Measurements from ENCODE around the gene APLN.

The APLN gene

DNA sequence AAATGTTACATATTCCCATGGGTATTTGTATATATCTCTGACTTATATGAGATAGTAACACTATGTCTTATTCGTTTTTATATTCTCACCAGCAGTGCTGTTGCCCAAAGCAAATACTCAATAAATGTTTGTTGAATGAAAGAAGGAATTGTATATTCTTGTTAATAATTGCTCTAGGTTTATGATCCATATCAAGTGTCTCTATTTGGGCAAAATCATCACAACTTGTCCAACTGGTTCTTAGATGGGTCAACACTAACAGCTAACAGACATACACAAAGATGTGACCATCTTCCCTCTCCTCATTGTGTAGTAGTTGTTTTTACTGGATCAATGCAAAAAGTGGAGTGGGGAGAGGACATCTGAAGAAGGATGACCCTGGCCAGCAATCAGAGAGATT lies 6.6 kb upstream of the APLN start:
- no peak for DNase-seq (ENCODE audit: low read depth in 3 of 3)

DNA sequence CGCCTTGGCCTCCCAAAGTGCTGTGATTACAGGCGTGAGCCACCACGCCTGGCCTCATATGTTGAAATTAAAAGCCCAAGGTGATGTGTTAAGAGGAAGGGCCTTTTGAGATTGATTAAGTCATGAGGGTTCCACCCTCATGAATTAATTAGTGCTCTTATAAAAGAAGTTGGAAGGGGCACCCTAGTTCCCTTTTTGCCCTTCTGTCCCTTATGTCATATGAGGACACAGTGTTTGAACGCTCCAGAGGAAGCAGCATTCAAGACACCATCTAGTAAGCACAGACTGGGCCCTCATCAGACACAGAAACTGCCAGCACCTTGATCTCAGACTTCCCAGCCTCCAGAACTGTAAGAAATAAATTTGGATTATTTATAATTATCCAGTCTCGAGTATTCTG lies 5.1 kb upstream of the APLN start:
- no peak for DNase-seq (ENCODE audit: low read depth in 3 of 3)

DNA sequence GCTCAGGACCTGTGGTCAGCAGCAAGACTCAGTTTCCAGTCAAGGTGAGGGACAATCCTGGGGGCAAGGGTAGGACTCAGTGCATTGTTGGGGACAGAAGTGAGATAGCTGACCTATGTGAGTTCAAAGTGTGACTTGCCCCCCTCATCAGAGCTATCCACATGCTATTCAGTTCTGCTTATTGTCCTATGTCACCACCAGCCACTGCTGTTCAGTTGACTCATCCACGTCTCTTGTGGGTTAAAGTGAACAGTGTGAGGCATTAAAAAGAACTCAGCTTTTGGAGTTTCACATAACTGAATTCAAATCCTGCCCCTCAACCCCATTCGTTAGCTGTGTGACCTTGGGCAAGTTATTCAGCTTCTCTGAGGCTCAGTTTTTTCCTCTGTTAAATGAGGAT lies 4.4 kb upstream of the APLN start:
- no peak for DNase-seq (ENCODE audit: low read depth in 3 of 3)

DNA sequence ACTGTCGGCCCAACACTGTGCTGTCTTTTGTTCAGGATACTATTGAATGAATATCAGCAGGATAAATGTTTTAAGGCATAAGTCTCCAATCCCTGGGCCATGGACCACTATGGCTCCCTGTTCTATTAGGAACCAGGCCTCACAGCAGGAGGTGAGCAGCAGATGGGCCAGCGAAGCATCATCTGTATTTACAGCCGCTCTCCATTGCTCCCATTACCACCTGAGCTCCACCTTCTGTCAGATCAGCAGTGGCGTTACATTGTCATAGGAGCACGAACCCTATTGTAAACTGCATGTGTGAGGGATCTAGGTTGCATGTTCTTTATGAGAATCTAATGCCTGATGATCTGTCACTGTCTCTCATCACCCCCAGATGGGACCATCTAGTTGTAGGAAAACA lies 3.7 kb upstream of the APLN start:
- no peak for DNase-seq (ENCODE audit: low read depth in 3 of 3)

DNA sequence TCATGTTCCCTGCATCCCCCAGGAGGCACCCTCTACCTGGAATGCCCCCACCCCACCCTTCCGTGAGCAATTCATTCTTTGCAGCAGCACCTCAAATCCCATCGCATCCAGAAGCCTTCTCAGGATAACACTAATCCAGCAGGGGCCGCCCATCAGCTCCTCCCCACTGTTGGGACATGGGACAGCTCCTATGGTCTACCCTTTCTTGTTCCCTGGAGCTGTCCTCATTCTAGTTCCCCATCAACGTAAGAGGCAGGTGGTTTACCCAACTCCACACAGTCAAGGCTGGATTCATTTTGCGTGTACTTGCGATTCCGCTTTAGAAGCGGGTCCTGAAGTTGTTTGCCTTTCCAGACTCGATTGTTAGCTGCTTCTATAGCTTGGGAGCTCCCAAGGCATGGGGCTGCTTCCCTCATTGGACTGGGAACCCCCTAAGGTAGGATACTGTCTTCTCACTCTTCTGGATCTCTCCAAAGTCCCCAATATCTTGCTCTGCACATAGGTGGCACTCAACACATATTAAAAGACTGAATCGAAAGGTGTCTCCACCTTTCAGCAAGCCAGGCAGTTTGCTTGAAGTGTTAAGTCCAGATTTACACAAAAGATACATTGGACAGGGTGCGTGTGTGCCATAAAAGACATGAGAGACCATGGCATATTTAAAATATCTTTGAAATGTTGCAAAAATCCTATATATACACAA lies 942 bp upstream of the APLN start:
- no peak for DNase-seq (ENCODE audit: low read depth in 3 of 3)

DNA sequence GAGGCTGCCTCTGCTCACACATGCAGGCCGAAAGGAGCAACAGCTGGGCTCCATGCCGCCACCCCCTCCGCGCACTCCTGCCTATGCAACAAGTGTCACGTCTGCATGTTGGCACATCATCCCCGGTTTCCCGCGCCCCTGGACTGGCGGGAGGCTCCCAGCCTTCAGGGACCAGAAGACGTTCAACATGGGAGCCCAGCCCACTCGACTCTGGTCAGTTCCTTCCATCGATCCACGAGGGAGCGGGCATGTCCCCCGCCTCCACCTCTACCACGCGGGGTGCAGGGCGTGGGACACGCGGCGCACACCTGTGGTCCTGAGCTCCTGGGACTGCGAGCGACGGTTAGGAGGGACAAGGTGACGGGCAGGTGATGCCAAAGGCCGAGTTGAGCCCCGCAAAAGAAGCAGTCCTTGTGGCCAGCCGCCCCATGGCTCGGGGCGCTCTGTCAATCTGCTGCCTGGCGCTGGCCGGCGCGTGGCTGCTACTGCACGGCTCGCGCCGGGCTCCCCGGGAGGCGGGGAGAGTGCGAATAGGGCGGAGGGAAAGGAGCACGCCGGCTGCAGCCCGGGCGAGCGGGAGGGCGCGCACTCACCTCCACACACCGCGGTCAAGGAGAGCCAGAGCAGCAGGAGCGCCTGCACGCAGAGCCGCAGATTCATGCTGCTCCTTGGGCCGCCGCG lies 645 bp downstream of the APLN start:
- no peak for DNase-seq (ENCODE audit: low read depth in 3 of 3)

DNA sequence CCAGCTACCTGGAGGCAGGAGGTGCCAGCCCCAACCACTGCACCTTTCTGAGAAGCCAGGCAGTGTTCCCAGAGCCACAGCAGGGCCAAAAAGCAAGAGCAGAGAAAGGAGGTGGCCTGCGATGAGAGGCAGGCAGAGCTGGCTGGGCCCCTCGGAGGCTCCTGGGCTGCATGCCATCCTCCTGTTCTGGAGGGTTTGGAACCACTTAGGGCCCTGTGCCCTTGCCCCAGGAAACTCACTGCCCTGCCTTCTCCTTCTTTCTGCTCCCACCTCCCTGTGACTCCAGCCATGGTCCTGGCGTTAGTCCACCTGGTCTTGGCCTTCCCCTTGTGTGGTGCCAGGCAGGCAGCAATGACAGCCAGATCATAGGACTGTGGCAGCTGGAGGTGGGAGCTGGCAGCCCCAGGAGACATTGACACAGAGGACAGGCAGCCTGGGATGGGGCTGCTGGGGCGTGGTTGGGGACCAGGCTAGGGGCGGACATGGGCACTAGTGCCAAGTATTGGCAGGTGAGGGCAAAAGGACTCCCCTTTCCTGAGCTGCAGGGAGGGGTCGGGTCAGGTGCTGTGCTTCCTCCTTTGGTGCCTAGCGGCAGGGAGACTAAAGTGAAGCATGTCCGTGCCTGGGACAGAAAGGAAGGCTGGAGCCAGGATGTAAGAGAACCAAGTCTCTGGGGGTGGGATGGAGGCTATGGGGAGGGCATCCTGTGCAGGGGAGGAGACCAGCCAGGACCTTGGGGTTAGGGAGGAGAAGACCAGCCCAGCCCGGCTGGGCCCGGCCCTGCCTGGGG lies 1.4 kb downstream of the APLN start:
- DNase-seq (ENCODE audit: low read depth in 3 of 3) = no peak

DNA sequence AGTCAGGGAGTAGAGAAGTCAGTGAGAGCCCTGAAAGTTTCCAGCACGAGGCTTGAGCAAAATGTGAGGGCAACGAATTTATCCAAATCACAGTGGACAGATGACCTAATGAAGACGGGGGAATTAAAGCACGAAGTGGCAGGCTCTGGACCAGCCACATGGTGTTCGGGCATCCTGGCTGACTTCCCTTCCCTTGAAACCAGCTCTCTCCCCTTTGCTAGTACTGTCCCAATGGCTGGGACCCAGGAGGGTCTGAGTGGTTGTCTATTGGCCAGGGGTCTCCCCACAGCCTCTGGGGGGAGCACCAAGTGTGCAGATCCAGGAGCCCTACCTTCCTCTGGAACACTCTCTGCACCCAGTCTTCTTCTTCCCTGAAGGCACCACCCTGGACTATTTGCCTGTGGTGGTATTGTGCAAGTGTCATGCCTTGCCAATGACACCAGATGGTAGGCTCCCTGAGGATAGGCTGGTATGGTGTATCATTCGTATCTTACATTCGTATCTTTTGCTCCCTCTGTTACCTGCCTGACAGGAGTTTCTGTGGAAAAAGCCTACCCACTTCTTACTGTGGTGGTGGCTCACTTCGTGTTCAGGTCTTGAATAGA lies 2.1 kb downstream of the APLN start:
- no peak for DNase-seq (ENCODE audit: low read depth in 3 of 3)

DNA sequence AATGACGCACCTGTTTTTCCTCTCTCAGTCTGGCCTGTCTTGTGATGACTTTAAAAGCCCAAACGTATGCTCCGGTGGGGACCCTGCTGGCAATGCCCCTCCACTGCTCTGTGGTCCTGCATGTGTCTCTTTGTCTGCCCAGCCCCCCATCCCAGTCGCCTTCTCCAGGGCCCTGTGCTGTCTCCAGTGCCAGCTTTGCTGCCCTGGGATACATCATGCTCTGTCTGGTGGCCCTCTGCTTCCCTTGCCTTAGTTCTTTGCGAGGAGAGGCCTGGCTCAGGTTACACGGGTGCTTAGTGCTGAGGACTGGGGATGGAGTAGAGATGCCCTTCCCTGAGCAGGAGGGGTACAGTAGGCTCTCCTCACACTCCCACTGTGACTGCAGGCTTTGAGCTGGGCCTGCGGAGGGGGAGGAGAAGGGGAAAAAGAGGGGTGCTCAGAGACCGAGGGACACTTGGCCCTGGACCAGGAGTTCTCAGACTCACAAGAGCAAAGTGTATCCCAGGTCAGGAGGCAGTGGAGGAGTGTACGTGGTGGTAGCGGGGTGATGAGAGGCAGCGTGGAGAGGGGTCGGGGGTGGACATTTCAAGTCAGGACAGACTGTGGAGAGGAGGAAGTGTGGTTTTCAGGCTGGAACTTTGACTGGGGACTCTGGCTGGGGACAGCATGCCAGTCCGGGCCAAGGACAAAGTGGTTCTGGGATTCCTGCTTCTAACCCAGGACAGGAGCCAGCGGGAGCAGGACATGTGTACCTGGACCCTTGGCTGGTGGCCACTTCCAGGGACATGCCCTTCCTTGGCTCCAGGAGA lies 2.8 kb downstream of the APLN start:
- DNase-seq (ENCODE audit: low read depth in 3 of 3) = no peak

DNA sequence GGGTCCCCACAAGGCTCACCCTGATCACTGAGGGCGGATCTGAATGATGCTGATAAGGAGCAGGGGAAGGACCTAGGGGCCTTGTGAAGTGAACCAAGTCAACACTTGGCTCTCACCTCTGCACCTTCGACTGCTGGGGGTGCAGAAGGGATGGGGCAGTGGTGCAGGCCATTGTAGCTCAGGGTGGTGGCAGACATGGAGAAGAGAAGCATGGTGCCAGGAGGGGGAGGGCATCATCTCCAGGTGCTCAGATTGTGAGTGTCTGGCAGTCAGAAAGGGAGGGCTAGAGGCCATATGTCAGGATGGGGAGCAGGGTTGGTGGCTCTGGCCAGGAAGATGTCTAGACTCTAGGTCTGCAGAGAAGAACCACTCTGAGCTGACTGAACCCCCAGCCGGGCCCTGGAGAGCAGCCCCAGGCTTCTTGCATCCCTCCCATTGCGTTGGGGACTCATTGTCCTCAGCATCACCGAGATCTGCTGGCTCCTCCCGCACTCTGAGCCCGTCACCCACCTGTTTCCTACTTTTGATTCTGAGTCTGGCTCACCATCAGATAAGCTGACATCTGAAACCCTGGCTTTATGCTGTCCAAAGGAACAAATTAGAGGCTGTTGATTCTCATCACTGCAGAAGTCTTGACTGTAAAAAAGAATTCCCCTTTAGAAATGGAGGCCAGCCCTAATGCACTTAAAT lies 3.8 kb downstream of the APLN start:
- no peak for DNase-seq (ENCODE audit: low read depth in 3 of 3)

DNA sequence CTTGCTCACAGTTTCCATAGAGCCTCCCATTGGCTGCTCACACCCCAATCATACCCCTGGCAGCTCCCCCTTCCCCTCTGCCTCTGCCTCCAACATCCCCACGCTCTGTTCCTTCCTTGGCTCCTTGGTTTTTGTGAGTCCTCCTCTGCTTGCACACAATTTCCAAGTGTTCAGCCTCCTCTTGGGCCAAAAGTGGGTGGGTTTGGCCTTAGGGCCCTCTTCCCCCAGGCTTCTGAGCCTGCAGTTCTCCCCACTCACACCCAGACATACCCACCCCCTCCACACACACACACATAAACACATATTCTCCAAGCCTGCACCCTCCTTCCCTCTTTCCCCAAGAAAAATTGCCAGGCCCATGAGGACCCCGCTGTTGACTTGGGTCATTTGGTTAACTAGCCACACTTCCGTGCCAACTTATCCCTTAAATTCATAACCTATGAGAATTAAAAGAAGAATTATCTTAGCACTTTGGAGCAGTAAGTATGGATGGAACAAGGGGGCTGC lies 4.5 kb downstream of the APLN start:
- DNase-seq (ENCODE audit: low read depth in 3 of 3) = no peak

DNA sequence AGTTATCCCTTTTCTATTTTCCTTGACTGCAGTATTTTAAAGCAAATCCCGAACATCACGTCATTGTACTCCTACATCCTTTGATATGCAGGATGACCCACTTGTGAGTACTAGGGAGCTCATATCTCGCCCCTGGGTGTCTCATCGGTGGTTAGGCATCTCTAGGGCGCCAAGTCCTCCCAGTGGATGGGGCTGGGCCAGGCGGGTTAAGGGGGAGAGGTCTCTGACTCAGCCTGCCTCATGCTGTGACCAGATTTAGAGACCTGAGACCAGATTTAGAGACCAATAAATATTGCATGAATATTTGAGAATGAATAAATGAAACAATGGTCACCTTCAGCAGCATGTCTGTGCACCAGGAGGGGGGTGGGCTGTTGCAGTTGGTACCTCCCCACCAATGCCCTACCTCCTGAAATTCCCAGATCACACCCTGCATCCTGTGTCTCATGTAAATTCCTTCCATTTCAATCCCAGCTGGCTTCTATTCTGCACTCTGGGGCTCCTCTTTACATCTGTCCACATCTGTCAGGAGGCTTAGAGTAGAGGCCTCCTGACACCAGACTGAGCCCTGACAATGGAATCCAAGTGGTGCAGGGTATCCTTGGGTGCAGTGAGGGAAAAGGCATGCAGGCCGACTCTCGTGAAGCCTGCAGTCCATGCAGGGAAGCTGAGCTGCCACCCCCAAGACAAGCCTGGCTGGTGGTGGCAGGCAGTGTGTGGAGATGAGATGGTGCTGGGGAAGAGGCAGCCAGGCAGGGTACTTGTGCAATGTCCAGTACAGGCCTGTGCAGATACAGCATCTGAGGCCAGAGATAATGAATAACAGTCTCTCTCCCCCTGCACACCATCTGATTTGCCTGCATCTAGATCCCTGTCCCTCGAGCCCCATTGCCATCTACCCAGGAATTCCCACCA lies 5.2 kb downstream of the APLN start:
- DNase-seq (ENCODE audit: low read depth in 3 of 3) = no peak

DNA sequence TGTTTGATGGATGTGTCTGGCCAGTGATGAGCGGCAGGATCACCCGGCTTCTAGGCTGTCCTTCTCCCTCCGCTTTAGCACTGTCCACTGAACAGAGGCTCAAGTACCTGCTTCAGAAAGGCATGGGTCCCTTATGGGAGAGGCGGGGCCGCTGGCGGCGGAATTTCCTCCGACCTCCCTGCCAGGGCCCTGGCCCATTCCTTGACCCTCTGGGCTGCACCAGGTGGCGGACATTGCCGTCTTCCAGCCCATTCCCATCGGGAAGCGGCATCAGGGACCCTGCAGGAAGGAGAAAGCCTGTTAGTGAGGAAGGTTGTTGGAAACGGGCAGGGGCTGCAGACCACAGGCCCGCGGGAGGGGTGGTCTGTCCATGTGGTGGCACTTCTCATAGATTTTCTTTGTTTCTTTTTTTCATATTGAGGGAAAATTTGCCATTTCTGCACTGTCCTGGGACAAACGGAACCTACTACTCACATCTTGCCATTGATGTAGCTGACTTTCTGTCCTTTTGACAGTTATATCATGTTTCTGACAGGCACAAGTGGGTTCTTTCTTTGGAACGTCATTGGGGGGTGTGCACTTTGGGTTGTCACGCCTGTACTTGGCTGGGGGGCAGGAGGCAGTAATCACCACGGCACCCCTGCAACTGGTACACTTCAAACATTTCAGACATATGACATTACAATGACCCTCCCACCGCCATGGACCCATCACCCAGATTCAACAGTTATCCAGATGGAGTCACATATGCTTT lies 6.1 kb downstream of the APLN start:
- DNase-seq (ENCODE audit: low read depth in 3 of 3) = no peak

DNA sequence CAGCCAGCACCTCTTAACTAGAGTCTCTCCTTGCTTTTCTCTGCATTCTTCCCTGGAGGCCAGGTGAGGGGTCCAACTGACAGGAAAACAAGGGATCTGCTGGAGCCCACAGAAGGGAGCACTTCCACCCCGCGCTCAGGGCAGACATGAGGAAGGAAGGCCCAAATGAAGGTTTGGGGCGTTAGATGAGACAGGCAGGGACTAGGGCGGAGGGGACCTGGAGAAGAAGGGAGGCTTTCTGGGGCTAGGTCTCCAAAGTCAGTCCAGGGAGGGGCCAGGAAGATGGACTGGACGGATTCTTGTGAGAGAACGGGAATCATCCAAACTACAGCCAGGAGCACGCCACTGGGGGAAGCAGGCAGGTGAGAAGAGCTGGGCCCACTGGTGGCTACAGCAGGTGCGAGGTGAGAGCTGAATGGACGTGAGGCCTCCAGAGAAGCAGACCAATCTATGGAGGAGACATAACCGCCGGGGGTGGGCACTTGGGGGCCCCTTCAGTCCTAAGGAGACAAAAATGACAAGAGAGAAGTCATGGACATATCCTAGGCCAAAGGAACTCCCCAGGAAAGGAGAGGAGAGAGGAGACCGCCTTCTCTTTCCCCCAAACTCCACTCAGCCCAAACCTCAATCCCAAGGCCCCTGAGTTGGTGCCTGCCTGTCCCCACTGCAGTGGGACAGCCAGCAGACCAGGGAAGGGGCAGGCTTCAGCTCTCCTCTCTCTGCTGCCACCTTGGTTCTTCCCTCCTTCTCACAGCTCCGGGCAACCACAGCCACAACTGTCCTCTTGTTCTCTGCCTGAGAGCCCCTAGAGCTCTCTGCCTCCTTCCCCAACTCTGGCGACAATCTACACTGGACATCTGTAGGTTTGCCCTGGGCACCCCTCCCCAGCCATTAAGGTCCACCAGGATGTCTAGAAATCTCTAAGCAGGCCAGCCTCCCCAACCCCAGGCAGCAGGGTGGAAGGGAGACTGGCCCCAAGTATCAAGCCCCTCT lies 7.0 kb downstream of the APLN start:
- no peak for DNase-seq (ENCODE audit: low read depth in 3 of 3)

DNA sequence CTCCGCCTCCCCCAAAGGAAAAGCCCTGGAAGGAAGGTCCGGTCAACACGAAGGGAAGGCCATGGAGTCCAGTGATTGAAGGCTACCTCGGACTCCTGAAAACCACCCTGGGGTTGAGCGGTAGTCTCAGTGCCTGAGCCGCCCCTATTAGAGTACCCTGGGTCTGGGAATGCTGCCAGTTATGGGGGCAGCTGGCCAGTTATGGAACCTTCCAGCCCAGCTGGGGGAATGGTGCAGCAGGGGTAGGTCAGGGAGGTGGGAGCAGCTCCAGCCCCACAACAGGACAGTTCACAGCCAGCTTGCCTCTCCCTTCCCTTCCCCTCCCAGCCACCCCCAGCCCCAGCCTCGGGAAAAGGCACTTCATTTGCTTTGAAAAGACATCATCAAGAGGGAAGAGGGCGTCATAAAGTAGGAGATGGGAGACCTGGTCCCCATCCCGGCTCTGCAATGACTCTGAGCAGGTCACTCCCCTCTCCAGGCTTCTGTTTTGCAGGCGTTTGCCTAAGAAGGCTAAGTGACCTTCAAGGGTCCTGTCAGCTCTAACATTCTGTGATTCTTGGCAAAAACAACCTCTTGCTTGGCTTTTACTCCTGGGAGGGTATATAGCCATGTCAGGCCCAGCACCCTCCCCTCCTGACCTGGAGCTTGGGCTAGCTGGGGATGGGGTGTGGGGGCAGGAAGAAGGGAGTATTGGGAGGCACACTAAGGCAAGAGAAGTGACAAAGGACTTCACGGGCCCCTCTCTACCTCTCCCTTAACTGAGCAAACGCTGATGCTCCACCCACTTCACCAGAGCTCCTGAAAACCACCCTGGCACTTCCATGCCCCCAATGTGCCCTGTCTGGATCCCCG lies 8.0 kb downstream of the APLN start:
- no peak for DNase-seq (ENCODE audit: low read depth in 3 of 3)

DNA sequence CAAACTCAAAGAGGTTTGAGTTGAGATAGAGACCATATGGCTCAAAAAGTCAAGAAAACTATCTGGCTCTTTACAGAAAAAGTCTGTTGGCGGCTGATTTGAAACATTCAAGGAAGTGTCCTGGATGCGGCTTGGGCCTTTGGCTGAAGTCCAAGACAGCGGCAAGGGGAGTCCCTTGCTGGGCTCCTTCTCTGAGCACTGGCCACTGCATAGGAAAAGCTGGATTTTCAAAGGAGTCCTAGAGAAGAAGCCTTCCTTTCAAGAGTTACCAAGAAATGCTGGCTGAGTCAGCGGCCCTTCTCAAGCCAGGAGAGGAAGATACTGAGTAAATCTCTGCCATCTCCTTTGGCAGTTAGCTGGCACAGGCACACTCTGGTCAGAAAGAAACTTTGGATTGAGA lies 12.1 kb downstream of the APLN start:
- no peak for DNase-seq (ENCODE audit: low read depth in 3 of 3)

DNA sequence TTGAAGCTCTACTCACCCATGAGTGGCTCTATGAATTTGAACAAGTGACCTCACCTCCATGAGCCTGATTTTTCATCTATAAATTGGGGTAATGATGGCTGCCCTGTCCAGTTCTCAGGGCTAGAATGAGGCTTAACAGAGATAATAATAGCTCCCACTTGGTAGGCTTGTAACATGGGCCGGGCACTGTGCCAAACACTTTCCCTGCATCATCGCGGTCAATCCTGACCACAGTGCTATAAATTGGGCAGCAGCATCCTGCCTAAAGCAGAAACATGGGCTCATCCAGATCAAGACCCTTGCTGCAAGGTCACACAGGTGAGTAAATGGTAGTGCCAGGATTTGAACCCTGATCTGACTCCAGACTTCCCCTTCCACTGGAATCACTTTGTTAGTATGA lies 12.8 kb downstream of the APLN start:
- no peak for DNase-seq (ENCODE audit: low read depth in 3 of 3)
